ENCODE measurements around the gene KLHL7. TPM values are rescaled to one million over a fixed set of nuclear protein-coding genes. Genes with fewer than 3 reads are reported as not detected.
"Not testable (repeated sequence)": the region's sequence is repeated elsewhere in the genome, so short reads cannot be mapped to it uniquely, and the experiment has no call there.

Gene KLHL7
- total RNA-seq, 3 donors from 2014 or later = 17.0 to 20.2 (median 18.1) TPM

DNA sequence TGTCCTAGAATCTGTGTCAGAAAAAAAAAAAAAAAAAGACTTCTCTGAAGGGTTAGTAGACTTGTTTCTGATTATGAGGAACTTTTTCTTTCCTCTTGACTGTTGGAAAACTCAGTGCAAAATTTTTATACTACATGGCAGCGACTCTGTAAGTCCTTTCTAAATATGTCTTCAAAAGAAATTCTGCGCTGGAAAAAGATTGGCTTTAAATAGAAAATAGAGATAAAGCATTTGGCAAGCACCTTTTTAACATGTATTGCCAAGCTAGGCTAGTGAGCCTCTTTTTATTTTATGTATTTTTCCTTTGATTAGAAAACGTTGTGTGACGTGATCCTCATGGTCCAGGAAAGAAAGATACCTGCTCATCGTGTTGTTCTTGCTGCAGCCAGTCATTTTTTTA is 17.9 kb downstream of the KLHL7 start:
- peaks cover 3% of the 10 kb centered on the region for H3K4me1 Mint-ChIP-seq (ENCODE audit: low read depth)
- no peak for ATAC-seq
- peaks cover 27% of the 10 kb centered on the region for H3K36me3 Mint-ChIP-seq (ENCODE audit: insufficient read depth)
- H3K4me3 Mint-ChIP-seq = no peak overlapping the region
- no peaks in the 10 kb centered on the region for H3K9me3 Mint-ChIP-seq
- H3K27me3 Mint-ChIP-seq (ENCODE audit: low read depth) = no peaks in the 10 kb centered on the region
- DNase-seq = no peak

- Mint-ChIP-seq H3K27me3 (ENCODE audit: low read depth) (no peaks in the 10 kb centered on the region), H3K36me3 (ENCODE audit: insufficient read depth) (peaks cover 41% of the 10 kb centered on the region), H3K4me1 (ENCODE audit: low read depth) (no peaks in the 10 kb centered on the region), H3K4me3 (no peak overlapping the region), H3K9me3 (peaks cover 5% of the 10 kb centered on the region)
- ATAC-seq (no peak), DNase-seq (no peak)
Observed at GRCh38 chr7:23129036-23129435, 23.5 kb downstream of the KLHL7 start.

DNA sequence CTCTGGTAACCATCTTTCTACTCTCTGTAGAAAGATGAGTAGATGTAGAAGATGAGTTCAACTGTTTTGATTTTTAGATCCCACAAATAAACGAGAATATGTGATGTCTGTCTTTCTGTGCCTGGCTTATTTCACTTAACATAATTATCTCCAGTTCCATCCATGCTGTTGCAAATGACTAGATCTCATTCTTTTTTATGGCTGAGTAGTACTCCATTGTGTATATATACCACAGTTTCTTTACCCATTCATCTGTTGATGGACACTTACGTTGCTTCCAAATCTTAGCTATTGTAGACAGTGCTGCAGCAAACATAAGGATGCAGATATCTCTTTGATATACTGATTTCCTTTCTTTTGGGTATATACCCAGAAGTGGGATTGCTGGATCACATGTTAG is 26.2 kb downstream of the KLHL7 start:
- not testable (repeated sequence) for H3K9me3 Mint-ChIP-seq; H3K27me3 Mint-ChIP-seq (ENCODE audit: low read depth); ATAC-seq; DNase-seq; H3K4me3 Mint-ChIP-seq; H3K4me1 Mint-ChIP-seq (ENCODE audit: low read depth)
- peaks cover 30% of the 10 kb centered on the region for H3K36me3 Mint-ChIP-seq (ENCODE audit: insufficient read depth)

- peaks cover 5% of the 10 kb centered on the region for H3K9me3 Mint-ChIP-seq
- H3K36me3 Mint-ChIP-seq (ENCODE audit: insufficient read depth) = peaks cover 23% of the 10 kb centered on the region
- ATAC-seq (no peak), DNase-seq (no peak)
- no peak overlapping the region for H3K4me3 Mint-ChIP-seq
- no peaks in the 10 kb centered on the region for H3K27me3 Mint-ChIP-seq (ENCODE audit: low read depth)
- H3K4me1 Mint-ChIP-seq (ENCODE audit: low read depth) = no peaks in the 10 kb centered on the region
Observed at GRCh38 chr7:23133797-23134196, 28.2 kb downstream of the KLHL7 start.

DNA sequence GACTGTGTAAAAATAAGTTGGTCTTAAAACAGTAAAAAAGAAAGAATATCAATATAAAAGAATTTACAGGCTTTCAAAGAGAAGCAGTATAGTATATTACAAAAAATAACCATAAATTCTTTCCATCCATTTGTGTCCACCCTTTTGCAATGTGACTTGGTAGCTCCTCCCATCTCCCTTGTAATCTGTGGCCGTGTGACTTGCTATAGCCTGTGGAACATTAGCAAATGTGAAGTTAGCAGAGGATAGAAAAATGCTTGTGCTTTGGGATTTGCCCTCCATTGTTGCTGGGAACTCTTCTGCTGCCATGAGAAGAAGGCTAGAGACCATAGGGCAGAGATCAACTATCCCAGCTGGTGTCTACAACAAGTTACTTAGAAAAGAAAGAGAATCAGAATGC is 30.2 kb downstream of the KLHL7 start:
- no peak for ATAC-seq
- H3K27me3 Mint-ChIP-seq (ENCODE audit: low read depth) = no peaks in the 10 kb centered on the region
- H3K36me3 Mint-ChIP-seq (ENCODE audit: insufficient read depth) = peaks cover 23% of the 10 kb centered on the region
- H3K4me1 Mint-ChIP-seq (ENCODE audit: low read depth) = no peaks in the 10 kb centered on the region
- H3K9me3 Mint-ChIP-seq = peaks cover 5% of the 10 kb centered on the region
- no peak for DNase-seq
- no peak overlapping the region for H3K4me3 Mint-ChIP-seq

- H3K27me3 Mint-ChIP-seq (ENCODE audit: low read depth) = no peaks in the 10 kb centered on the region
Observed at GRCh38 chr7:23136216-23136615, 30.6 kb downstream of the KLHL7 start.

GRCh38 chr7:23157679-23158078 is 52.1 kb downstream of the KLHL7 start:
- no peaks in the 10 kb centered on the region for H3K4me1 Mint-ChIP-seq (ENCODE audit: low read depth)
- peaks cover 23% of the 10 kb centered on the region for H3K36me3 Mint-ChIP-seq (ENCODE audit: insufficient read depth)
- no peak for ATAC-seq
- H3K27me3 Mint-ChIP-seq (ENCODE audit: low read depth) = no peaks in the 10 kb centered on the region
- no peaks in the 10 kb centered on the region for H3K9me3 Mint-ChIP-seq
- DNase-seq = no peak
- no peak overlapping the region for H3K4me3 Mint-ChIP-seq

More at GRCh38 chr7:23136216-23136615, 30.6 kb downstream of the KLHL7 start:
- Mint-ChIP-seq H3K9me3 (peaks cover 5% of the 10 kb centered on the region), H3K36me3 (ENCODE audit: insufficient read depth) (peaks cover 23% of the 10 kb centered on the region), H3K4me1 (ENCODE audit: low read depth) (no peaks in the 10 kb centered on the region), H3K4me3 (no peak overlapping the region)
- DNase-seq (no peak), ATAC-seq (no peak)

DNA sequence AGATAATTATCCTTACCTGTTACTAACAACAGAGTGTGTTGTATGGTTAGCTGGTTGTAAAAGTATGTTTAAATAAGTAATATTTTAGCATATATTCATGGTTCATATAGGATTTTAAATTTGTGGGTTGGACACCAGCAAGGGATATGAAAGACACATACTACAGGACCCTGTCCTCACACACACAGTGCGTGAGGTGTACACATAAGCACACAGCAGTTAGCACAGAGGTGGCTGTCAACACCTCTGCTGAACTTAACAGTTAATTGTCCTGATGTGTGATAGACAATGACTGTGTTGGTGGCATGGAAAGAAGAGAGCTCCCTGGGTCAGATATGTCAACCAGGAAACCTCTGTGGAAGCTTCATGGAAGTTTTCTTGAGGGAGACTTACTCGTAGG is 53.0 kb downstream of the KLHL7 start:
- H3K4me1 Mint-ChIP-seq (ENCODE audit: low read depth) = no peaks in the 10 kb centered on the region
- H3K4me3 Mint-ChIP-seq = no peak overlapping the region
- peaks cover 21% of the 10 kb centered on the region for H3K36me3 Mint-ChIP-seq (ENCODE audit: insufficient read depth)
- ATAC-seq = no peak
- H3K9me3 Mint-ChIP-seq = no peaks in the 10 kb centered on the region
- DNase-seq = no peak
- H3K27me3 Mint-ChIP-seq (ENCODE audit: low read depth) = no peaks in the 10 kb centered on the region

GRCh38 chr7:23161482-23161881 is 55.9 kb downstream of the KLHL7 start:
- Mint-ChIP-seq H3K27me3 (ENCODE audit: low read depth) (no peaks in the 10 kb centered on the region), H3K36me3 (ENCODE audit: insufficient read depth) (peaks cover 16% of the 10 kb centered on the region), H3K4me1 (ENCODE audit: low read depth) (no peaks in the 10 kb centered on the region), H3K4me3 (no peak overlapping the region), H3K9me3 (no peaks in the 10 kb centered on the region)
- DNase-seq (no peak), ATAC-seq (no peak)

- Mint-ChIP-seq H3K27me3 (ENCODE audit: low read depth) (no peaks in the 10 kb centered on the region), H3K4me1 (ENCODE audit: low read depth) (no peaks in the 10 kb centered on the region), H3K9me3 (no peaks in the 10 kb centered on the region), H3K4me3 (no peak overlapping the region), H3K36me3 (ENCODE audit: insufficient read depth) (peaks cover 3% of the 10 kb centered on the region)
- DNase-seq (no peak), ATAC-seq (no peak)
Observed at GRCh38 chr7:23164846-23165245, 59.3 kb downstream of the KLHL7 start.

- Mint-ChIP-seq H3K27me3 (ENCODE audit: low read depth) (no peaks in the 10 kb centered on the region), H3K4me3 (no peak overlapping the region), H3K9me3 (no peaks in the 10 kb centered on the region), H3K4me1 (ENCODE audit: low read depth) (no peaks in the 10 kb centered on the region), H3K36me3 (ENCODE audit: insufficient read depth) (peaks cover 3% of the 10 kb centered on the region)
- ATAC-seq (no peak), DNase-seq (no peak)
Observed at GRCh38 chr7:23165316-23165715, 59.7 kb downstream of the KLHL7 start.

- no peak overlapping the region for H3K4me3 Mint-ChIP-seq
- no peaks in the 10 kb centered on the region for H3K4me1 Mint-ChIP-seq (ENCODE audit: low read depth)
- no peaks in the 10 kb centered on the region for H3K9me3 Mint-ChIP-seq
- H3K27me3 Mint-ChIP-seq (ENCODE audit: low read depth) = no peaks in the 10 kb centered on the region
- H3K36me3 Mint-ChIP-seq (ENCODE audit: insufficient read depth) = peaks cover 10% of the 10 kb centered on the region
- DNase-seq (no peak), ATAC-seq (no peak)
Observed at GRCh38 chr7:23167691-23168090, 62.1 kb downstream of the KLHL7 start.

GRCh38 chr7:23168111-23168885 is 62.7 kb downstream of the KLHL7 start:
- no peaks in the 10 kb centered on the region for H3K4me1 Mint-ChIP-seq (ENCODE audit: low read depth)
- H3K9me3 Mint-ChIP-seq = no peaks in the 10 kb centered on the region
- no peak for DNase-seq
- H3K4me3 Mint-ChIP-seq = no peak overlapping the region
- peaks cover 10% of the 10 kb centered on the region for H3K36me3 Mint-ChIP-seq (ENCODE audit: insufficient read depth)
- no peak for ATAC-seq
- H3K27me3 Mint-ChIP-seq (ENCODE audit: low read depth) = no peaks in the 10 kb centered on the region

GRCh38 chr7:23175938-23176337 is 70.4 kb downstream of the KLHL7 start:
- Mint-ChIP-seq H3K4me1 (ENCODE audit: low read depth) (peaks cover 7% of the 10 kb centered on the region), H3K9me3 (no peaks in the 10 kb centered on the region), H3K27me3 (ENCODE audit: low read depth) (no peaks in the 10 kb centered on the region), H3K4me3 (no peak overlapping the region), H3K36me3 (ENCODE audit: insufficient read depth) (peaks cover 3% of the 10 kb centered on the region)
- ATAC-seq = no peak
- no peak for DNase-seq

- no peaks in the 10 kb centered on the region for H3K9me3 Mint-ChIP-seq
- H3K4me1 Mint-ChIP-seq (ENCODE audit: low read depth) = peaks cover 37% of the 10 kb centered on the region
- peak; percentile 94 for DNase-seq
- H3K4me3 Mint-ChIP-seq = peak within 1 kb of the TSS; percentile 89
- peaks cover 10% of the 10 kb centered on the region for H3K36me3 Mint-ChIP-seq (ENCODE audit: insufficient read depth)
- peak; percentile 96 to 98 for ATAC-seq
- no peaks in the 10 kb centered on the region for H3K27me3 Mint-ChIP-seq (ENCODE audit: low read depth)
Observed at GRCh38 chr7:23181684-23182553, 76.3 kb downstream of the KLHL7 start, which contains the start of gene NUP42. NUP42 (plus strand) TSS chr7:23182048; CDS start chr7:23182086, 38 bp downstream.

Measured in activated T-cell treated with anti-CD3 and anti-CD28 coated beads, Interleukin-2, amount 50 U/mL, for 4 hours (primary cell).